HepG2 (cell line): ENCODE measurements around the gene MYO18B. TPM values are rescaled to one million over a fixed set of nuclear protein-coding genes. Genes with fewer than 3 reads are reported as not detected.

ENCODE experiments used
- ATAC-seq: fragments of 200-7000 bp; cut with Tn5 transposase; 3 replicates; pipeline ENCODE4 v1.9.1; 2020; ENCODE audit warnings: mild to moderate bottlenecking, moderate library complexity
- BruUV-seq: library from RNA; stranded (reverse); fragments of 400-500 nt; replicated peaks from 2 replicates; lab custom pipeline; 2021; lab: Mats Ljungman, UMichigan
- CTCF ChIA-PET: fragments of 300-600 bp; formaldehyde crosslinking; extraction: SDS; loops from one replicate; lab custom pipeline; 2021; ENCODE audit warnings: low total read pairs, inconsistent platforms, low intra/inter-chr PET ratio; lab: Yijun Ruan, JAX
- POLR2A ChIA-PET: fragments of 350-600 bp; sonication (Branson Sonifier 250); formaldehyde crosslinking; loops from one replicate; lab custom pipeline; 2020; ENCODE audit warnings: antibody characterized with exemption, inconsistent platforms; lab: Yijun Ruan, JAX
- DNase-seq: peaks from one replicate; pipeline ENCODE4 v3.0.0-alpha.2; 2015; ENCODE audit warnings: low spot score
- FAIRE-seq: peaks from 3 replicates; lab custom pipeline; 2011; peaks lifted over from hg19 to GRCh38; lab: Jason Lieb, UNC
- H2AFZ ChIP-seq: one replicate; pipeline ENCODE4 v1.6.1; 2011; ENCODE audit warnings: low read length, inconsistent platforms
- H3K27ac ChIP-seq: fragments of 300-600 bp; 3 replicates; pipeline ENCODE4 v1.8.0; 2011; ENCODE audit warnings: mixed run types, mild to moderate bottlenecking, mixed read lengths, low read length, inconsistent platforms; ENCODE audit not compliant: insufficient read depth; ENCODE audit errors: extremely low read length
- H3K27me3 ChIP-seq, 2 experiments: fragments of 200-600 bp in 1 of 2; 2 replicates in 1 of 2; 3 replicates in 1 of 2; pipeline versions ENCODE4 v1.6.0 to v1.8.0; 2011; ENCODE audit warnings: low read length in 2 of 2, mild to moderate bottlenecking in 2 of 2, moderate library complexity in 2 of 2, inconsistent platforms in 1 of 2; ENCODE audit not compliant: insufficient read depth in 2 of 2, control insufficient read depth in 1 of 2
- H3K36me3 ChIP-seq, 2 experiments: fragments of 200-600 bp in 1 of 2; replicated peaks in 1 of 2; 2 replicates in 1 of 2; 3 replicates in 1 of 2; pipeline versions ENCODE4 v1.5.1 to v1.8.0; 2011; ENCODE audit warnings: low read length in 2 of 2, inconsistent platforms in 1 of 2; ENCODE audit not compliant: insufficient read depth in 2 of 2, control insufficient read depth in 1 of 2
- H3K4me1 ChIP-seq: 2 replicates; pipeline ENCODE4 v1.5.1; 2012; ENCODE audit warnings: low read length, inconsistent platforms; ENCODE audit not compliant: insufficient read depth
- H3K4me2 ChIP-seq: 2 replicates; pipeline ENCODE4 v1.6.0; 2011; ENCODE audit warnings: low read depth, low read length, inconsistent platforms
- H3K4me3 ChIP-seq, 3 experiments: fragments of 200-600 bp in 1 of 3; sonication (generic), shearing (Covaris generic) in 1 of 3; replicated peaks in 1 of 3; 2 replicates each; pipeline ENCODE4 v1.5.1; 2011 to 2016; ENCODE audit warnings: low read length in 3 of 3, inconsistent platforms in 2 of 3, low read depth in 2 of 3, mild to moderate bottlenecking in 2 of 3, control low read depth in 1 of 3, mixed read lengths in 1 of 3; ENCODE audit not compliant: insufficient read depth in 1 of 3
- H3K79me2 ChIP-seq: one replicate; pipeline ENCODE4 v1.6.1; 2011; ENCODE audit warnings: low read length, inconsistent platforms; ENCODE audit not compliant: insufficient read depth
- H3K9ac ChIP-seq: 2 replicates; pipeline ENCODE4 v1.6.0; 2011; ENCODE audit warnings: mild to moderate bottlenecking, low read depth, low read length, inconsistent platforms; ENCODE audit not compliant: insufficient read depth
- H3K9me3 ChIP-seq: 2 replicates; pipeline ENCODE4 v1.5.1; 2012; ENCODE audit warnings: mild to moderate bottlenecking, low read length
- H4K20me1 ChIP-seq: 2 replicates; pipeline ENCODE4 v1.6.0; 2011; ENCODE audit warnings: inconsistent platforms, mild to moderate bottlenecking, low read length, moderate library complexity; ENCODE audit not compliant: insufficient read depth
- SOX5 ChIP-seq: IDR thresholded peaks from 2 replicates; pipeline ENCODE4 v1.6.1; 2016; ENCODE audit warnings: borderline replicate concordance
- ZNF350 ChIP-seq: sonication (generic); formaldehyde crosslinking; IDR thresholded peaks from 2 replicates; pipeline ENCODE4 v1.4.0; 2020; ENCODE audit warnings: mild to moderate bottlenecking, low read depth, missing genetic modification reagents, borderline replicate concordance
- WGBS: methylation state at CpG from one replicate; pipeline ENCODE4 v1.1.6; 2017; ENCODE audit warnings: low lambda C conversion rate; 5-methylcytosine and 5-hydroxymethylcytosine counted together
- in situ Hi-C: cut with HindIII; loops from 2 replicates; pipeline ENCODE4 v1.10.0; 2017; ENCODE audit warnings: low pct_unique_long_range_greater_than_20kb; ENCODE audit not compliant: extremely low pct_ligation_motif_present
- intact Hi-C: fragments of 100-400 bp; cut with micrococcal nuclease; formaldehyde crosslinking; loops from one replicate; pipeline ENCODE4 v1.10.0; 2022; ENCODE audit not compliant: unreplicated experiment
- polyA plus RNA-seq, 8 experiments: library from polyadenylated mRNA; depleted of rRNA in 3 of 8; stranded (reverse) in 7 of 8; unstranded in 1 of 8; fragments of >200 nt; fragmentation: Illumina TruSeq in 4 of 8; extraction: Trizol in 4 of 8; gene quantifications; 2 replicates each; pipeline versions ENCODE4 v1.2.1 to v1.2.3, GENCODE V29; 2011 to 2016; ENCODE audit warnings: low read depth in 4 of 8, missing spikeins in 1 of 8, mixed read lengths in 1 of 8; ENCODE audit not compliant: insufficient read depth in 1 of 8
- total RNA-seq, 5 experiments: library from RNA; depleted of rRNA; stranded (reverse); fragments of >200 nt; fragmentation: Illumina TruSeq; extraction: Trizol; gene quantifications; 2 replicates each; pipeline ENCODE4 v1.2.3, GENCODE V29; 2016; ENCODE audit warnings: low read depth in 1 of 5
- TF ChIP-seq, protein P1 (sequence below): sonication (generic); formaldehyde crosslinking; conservative IDR thresholded peaks from 2 replicates; pipeline ENCODE4 v1.8.0; 2022; ENCODE audit warnings: low read depth, missing genetic modification reagents
- TF ChIP-seq, protein P2 (sequence below): fragments of 450-650 bp; IDR thresholded peaks from 2 replicates; pipeline ENCODE4 v1.6.1; 2016

The MYO18B gene
- total and polyA plus RNA-seq, 2 of the 13 experiments (the other 11 are each of a cell fraction or from before 2014, with no cell fraction given) = 0.01 TPM; not detected in 1

DNA sequence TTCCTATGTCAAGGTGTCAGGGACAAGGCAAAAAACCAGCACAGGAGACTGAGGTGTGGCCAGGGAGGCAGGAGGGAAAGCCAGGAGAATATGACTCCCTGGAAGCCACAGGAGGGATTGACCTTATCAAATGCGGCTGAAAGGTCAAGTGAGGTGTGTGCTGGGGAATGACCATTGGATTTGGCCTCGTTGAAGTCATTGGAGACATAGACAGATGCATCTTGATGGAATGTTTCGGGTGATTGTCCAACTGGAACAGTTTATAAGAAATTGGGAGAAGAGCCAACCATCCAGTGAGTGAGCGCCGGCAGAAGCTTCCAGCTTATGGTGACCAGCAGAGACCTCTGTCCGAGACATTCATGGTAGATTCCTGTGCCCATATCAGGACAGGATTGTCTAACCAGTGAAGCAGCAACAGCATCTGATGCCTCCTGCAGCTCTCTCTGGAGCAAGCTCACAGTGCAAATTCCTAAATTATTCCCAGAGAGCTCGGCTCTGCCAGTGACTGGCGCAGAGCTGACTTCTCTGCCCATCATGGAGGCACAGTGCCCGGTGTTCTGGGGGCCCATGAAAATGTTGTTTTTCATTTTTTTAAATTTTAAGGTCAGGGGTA, 95.4 kb downstream of the MYO18B start:
- H4K20me1 ChIP-seq = no peaks in the 10 kb centered on the region
- H2AFZ ChIP-seq = no peak overlapping the region
- DNase-seq = no peak
- intact Hi-C loops (no loop called here), in situ Hi-C loops (no loop called here)
- no peaks in the 10 kb centered on the region for H3K79me2 ChIP-seq
- H3K4me1 ChIP-seq = no peaks in the 10 kb centered on the region
- FAIRE-seq = no peak
- H3K27me3 ChIP-seq = peaks cover 0 to 8% of the 10 kb centered on the region in 2 experiments; a peak in 3 of 5 replicates
- no peak overlapping the region for H3K27ac ChIP-seq
- ATAC-seq = no peak
- no peaks in the 10 kb centered on the region for H3K36me3 ChIP-seq
- no peak for TF ChIP-seq SOX5 (CRISPR knock-in tag)
- TF ChIP-seq, protein P1, sequence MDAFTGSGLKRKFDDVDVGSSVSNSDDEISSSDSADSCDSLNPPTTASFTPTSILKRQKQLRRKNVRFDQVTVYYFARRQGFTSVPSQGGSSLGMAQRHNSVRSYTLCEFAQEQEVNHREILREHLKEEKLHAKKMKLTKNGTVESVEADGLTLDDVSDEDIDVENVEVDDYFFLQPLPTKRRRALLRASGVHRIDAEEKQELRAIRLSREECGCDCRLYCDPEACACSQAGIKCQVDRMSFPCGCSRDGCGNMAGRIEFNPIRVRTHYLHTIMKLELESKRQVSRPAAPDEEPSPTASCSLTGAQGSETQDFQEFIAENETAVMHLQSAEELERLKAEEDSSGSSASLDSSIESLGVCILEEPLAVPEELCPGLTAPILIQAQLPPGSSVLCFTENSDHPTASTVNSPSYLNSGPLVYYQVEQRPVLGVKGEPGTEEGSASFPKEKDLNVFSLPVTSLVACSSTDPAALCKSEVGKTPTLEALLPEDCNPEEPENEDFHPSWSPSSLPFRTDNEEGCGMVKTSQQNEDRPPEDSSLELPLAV (CRISPR knock-in tag) = no peak
- WGBS = 36% methylated on average over 8 of the region's 9 CpGs
- ChIA-PET CTCF (no interaction called here), POLR2A (no interaction called here)
- no peak overlapping the region for H3K4me3 ChIP-seq
- H3K9me3 ChIP-seq = no peaks in the 10 kb centered on the region
- no peak overlapping the region for H3K9ac ChIP-seq
- no peak overlapping the region for H3K4me2 ChIP-seq
- no TSS peak for BruUV-seq

- FAIRE-seq = no peak
Observed at GRCh38 chr22:25838960-25839741, 97.2 kb downstream of the MYO18B start.

More at GRCh38 chr22:25838960-25839741, 97.2 kb downstream of the MYO18B start:
- Histone ChIP-seq H3K9ac (no peak overlapping the region), H3K36me3 (no peaks in the 10 kb centered on the region), H2AFZ (no peak overlapping the region), H3K4me1 (no peaks in the 10 kb centered on the region), H3K4me2 (no peak overlapping the region), H3K4me3 (no peak overlapping the region), H3K79me2 (no peaks in the 10 kb centered on the region), H3K27ac (no peak overlapping the region), H4K20me1 (no peaks in the 10 kb centered on the region), H3K27me3 (peaks cover 0 to 10% of the 10 kb centered on the region in 2 experiments; a peak in 2 of 5 replicates), H3K9me3 (no peaks in the 10 kb centered on the region)
- no peak for TF ChIP-seq ZNF350 (CRISPR knock-in tag)
- TF ChIP-seq, protein P2, sequence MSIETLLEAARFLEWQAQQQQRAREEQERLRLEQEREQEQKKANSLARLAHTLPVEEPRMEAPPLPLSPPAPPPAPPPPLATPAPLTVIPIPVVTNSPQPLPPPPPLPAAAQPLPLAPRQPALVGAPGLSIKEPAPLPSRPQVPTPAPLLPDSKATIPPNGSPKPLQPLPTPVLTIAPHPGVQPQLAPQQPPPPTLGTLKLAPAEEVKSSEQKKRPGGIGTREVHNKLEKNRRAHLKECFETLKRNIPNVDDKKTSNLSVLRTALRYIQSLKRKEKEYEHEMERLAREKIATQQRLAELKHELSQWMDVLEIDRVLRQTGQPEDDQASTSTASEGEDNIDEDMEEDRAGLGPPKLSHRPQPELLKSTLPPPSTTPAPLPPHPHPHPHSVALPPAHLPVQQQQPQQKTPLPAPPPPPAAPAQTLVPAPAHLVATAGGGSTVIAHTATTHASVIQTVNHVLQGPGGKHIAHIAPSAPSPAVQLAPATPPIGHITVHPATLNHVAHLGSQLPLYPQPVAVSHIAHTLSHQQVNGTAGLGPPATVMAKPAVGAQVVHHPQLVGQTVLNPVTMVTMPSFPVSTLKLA = peak; percentile 54
- intact Hi-C loops (no loop called here), in situ Hi-C loops (no loop called here)
- ChIA-PET POLR2A (no interaction called here), CTCF (no interaction called here)
- BruUV-seq = no TSS peak
- WGBS = 31% methylated on average over 9 of the region's 12 CpGs
- DNase-seq = no peak
- no peak for ATAC-seq
